Measurements from ENCODE around the gene ALG1.

Gene ALG1

DNA sequence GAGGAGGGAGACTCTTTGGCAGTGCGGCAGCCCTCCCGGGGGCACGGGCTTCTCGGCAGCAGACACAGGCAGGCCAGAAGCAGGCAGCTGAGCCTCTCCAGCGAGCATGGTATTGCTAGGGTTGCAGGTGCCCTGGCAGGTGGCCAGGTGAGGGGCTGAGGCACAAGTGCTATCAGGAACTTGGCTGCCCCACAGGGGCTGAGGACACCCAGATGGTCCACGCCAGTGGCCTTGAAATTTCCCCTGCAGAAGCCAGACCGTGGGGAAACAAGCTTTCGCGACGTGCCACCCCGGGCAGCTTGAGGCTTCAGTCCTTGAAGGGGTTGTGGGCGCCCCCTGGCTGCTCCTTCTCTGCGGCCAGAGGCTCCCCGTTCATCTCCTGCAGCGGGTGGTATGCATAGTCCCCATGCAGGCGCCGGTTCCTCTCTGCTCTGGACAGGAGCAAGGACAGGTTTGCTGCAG lies 46.4 kb upstream of the ALG1 start:
- Histone ChIP-seq H3K27me3 (ENCODE audit: insufficient read depth, poor library complexity, severe bottlenecking) (no peaks in the 10 kb centered on the region), H3K27ac (replicated peaks) (no peak overlapping the region), H3K4me3 (replicated peaks; ENCODE audit: insufficient read depth, low read length) (no peak overlapping the region)
- TF ChIP-seq SPI1 (IDR thresholded peaks at IDR 0.05; ENCODE audit: borderline replicate concordance, low read depth): no peak
- DNase-seq (ENCODE audit: low read depth in 1 of 2, low spot score in 1 of 2): peak in 1 of 2 experiments; percentile 26

DNA sequence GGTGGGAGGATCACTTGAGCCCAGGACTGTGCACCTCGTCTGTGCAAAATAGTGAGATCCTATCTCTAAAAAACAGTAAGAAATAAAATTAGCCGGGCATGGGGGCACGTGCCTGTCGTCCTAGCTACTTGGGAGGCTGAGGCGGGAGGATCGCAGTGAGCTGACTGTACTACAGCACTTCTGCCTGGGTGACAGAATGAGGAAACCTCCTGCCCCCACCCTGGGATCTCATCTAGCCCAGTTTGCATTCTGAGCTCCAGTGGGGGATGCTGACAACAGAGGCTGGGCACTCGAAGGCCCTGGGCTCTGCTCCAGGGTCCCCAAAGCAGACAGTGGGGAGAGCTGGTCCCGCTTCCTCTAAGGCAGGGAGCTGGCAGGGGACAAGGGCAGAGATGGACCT lies 45.0 kb upstream of the ALG1 start:
- no peak for DNase-seq (ENCODE audit: low read depth in 1 of 2, low spot score in 1 of 2)
- no peaks in the 10 kb centered on the region for H3K27me3 ChIP-seq (ENCODE audit: insufficient read depth, poor library complexity, severe bottlenecking)
- no peak overlapping the region for H3K4me3 ChIP-seq (replicated peaks; ENCODE audit: insufficient read depth, low read length)
- no peak for TF ChIP-seq POLR2AphosphoS5 (IDR thresholded peaks at IDR 0.05; ENCODE audit: low read depth)
- TF ChIP-seq, protein P1, sequence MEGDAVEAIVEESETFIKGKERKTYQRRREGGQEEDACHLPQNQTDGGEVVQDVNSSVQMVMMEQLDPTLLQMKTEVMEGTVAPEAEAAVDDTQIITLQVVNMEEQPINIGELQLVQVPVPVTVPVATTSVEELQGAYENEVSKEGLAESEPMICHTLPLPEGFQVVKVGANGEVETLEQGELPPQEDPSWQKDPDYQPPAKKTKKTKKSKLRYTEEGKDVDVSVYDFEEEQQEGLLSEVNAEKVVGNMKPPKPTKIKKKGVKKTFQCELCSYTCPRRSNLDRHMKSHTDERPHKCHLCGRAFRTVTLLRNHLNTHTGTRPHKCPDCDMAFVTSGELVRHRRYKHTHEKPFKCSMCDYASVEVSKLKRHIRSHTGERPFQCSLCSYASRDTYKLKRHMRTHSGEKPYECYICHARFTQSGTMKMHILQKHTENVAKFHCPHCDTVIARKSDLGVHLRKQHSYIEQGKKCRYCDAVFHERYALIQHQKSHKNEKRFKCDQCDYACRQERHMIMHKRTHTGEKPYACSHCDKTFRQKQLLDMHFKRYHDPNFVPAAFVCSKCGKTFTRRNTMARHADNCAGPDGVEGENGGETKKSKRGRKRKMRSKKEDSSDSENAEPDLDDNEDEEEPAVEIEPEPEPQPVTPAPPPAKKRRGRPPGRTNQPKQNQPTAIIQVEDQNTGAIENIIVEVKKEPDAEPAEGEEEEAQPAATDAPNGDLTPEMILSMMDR (IDR thresholded peaks at IDR 0.05; ENCODE audit: insufficient read depth, low read length): no peak
- no peak for TF ChIP-seq GABPA (IDR thresholded peaks at IDR 0.05; ENCODE audit: low read depth)
- no peak for TF ChIP-seq SPI1 (IDR thresholded peaks at IDR 0.05; ENCODE audit: borderline replicate concordance, low read depth)
- TF ChIP-seq, protein P2, sequence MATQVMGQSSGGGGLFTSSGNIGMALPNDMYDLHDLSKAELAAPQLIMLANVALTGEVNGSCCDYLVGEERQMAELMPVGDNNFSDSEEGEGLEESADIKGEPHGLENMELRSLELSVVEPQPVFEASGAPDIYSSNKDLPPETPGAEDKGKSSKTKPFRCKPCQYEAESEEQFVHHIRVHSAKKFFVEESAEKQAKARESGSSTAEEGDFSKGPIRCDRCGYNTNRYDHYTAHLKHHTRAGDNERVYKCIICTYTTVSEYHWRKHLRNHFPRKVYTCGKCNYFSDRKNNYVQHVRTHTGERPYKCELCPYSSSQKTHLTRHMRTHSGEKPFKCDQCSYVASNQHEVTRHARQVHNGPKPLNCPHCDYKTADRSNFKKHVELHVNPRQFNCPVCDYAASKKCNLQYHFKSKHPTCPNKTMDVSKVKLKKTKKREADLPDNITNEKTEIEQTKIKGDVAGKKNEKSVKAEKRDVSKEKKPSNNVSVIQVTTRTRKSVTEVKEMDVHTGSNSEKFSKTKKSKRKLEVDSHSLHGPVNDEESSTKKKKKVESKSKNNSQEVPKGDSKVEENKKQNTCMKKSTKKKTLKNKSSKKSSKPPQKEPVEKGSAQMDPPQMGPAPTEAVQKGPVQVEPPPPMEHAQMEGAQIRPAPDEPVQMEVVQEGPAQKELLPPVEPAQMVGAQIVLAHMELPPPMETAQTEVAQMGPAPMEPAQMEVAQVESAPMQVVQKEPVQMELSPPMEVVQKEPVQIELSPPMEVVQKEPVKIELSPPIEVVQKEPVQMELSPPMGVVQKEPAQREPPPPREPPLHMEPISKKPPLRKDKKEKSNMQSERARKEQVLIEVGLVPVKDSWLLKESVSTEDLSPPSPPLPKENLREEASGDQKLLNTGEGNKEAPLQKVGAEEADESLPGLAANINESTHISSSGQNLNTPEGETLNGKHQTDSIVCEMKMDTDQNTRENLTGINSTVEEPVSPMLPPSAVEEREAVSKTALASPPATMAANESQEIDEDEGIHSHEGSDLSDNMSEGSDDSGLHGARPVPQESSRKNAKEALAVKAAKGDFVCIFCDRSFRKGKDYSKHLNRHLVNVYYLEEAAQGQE (IDR thresholded peaks at IDR 0.05; ENCODE audit: insufficient replicate concordance, low read depth): no peak
- no peak overlapping the region for H3K27ac ChIP-seq (replicated peaks)

DNA sequence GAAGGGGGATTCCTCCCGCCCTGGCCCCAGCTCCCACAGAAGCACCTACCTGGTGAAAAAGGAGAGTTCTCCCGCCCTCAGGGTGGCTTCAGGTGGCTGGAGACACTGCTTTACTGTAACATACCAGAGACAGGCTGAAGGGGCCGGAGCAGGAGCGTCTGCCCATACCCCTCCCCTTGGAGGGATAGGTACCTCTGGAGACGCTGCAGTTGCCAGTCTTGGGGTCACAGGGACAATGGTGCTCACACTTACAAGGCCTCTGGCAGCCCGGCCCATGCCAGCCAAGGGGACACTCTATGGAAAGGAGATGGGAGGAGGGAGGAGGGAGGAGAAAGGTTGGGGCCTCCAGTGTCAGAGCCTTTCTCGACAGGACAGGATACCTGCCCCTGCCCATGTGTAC lies 44.6 kb upstream of the ALG1 start:
- H3K27me3 ChIP-seq (ENCODE audit: insufficient read depth, poor library complexity, severe bottlenecking): no peaks in the 10 kb centered on the region
- no peak overlapping the region for H3K4me3 ChIP-seq (replicated peaks; ENCODE audit: insufficient read depth, low read length)
- DNase-seq (ENCODE audit: low read depth in 1 of 2, low spot score in 1 of 2): no peak
- no peak overlapping the region for H3K27ac ChIP-seq (replicated peaks)
- TF ChIP-seq, protein P2 (IDR thresholded peaks at IDR 0.05; ENCODE audit: insufficient replicate concordance, low read depth): no peak
- TF ChIP-seq POLR2AphosphoS5 (IDR thresholded peaks at IDR 0.05; ENCODE audit: low read depth) (no peak), SPI1 (IDR thresholded peaks at IDR 0.05; ENCODE audit: borderline replicate concordance, low read depth) (no peak), GABPA (IDR thresholded peaks at IDR 0.05; ENCODE audit: low read depth) (no peak)
- TF ChIP-seq, protein P1 (IDR thresholded peaks at IDR 0.05; ENCODE audit: insufficient read depth, low read length): no peak

DNA sequence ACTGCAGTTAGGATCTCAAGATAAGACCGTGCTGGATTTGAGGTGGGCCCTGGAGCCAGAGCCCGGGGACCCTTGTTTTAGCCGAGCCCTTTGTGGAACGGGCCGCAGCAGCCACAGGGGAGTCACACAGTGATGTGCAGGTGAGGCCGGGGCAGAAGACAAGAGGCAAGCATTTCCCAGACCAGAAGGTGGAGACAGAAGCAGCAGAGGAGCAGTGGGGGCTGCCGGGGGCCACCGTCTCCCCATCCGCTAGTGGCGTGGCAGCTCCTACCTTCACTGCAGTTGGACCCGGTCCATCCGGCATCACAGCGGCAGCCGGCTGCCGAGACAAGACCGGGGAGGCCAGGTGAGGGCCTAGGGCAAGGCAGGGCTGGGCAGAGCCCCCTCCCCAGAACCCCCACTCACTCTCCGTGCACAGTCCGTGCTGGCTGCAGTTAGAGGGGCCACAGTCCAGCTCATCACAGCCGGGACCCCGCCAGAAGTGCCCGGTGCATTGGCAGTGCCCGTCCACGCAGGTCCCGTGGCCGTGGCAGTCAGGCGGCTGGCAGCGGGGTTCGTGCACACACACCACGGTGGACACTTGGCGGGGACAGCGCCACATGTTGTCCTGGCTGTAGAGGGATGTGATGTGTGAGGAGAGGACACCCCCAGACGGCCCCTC lies 43.9 kb upstream of the ALG1 start:
- Histone ChIP-seq H3K4me3 (replicated peaks; ENCODE audit: insufficient read depth, low read length) (no peak overlapping the region), H3K27me3 (ENCODE audit: insufficient read depth, poor library complexity, severe bottlenecking) (no peaks in the 10 kb centered on the region), H3K27ac (replicated peaks) (no peak overlapping the region)
- no peak for DNase-seq (ENCODE audit: low read depth in 1 of 2, low spot score in 1 of 2)
- TF ChIP-seq, protein P1 (IDR thresholded peaks at IDR 0.05; ENCODE audit: insufficient read depth, low read length): no peak
- TF ChIP-seq, protein P2 (IDR thresholded peaks at IDR 0.05; ENCODE audit: insufficient replicate concordance, low read depth): no peak
- TF ChIP-seq SPI1 (IDR thresholded peaks at IDR 0.05; ENCODE audit: borderline replicate concordance, low read depth) (no peak), GABPA (IDR thresholded peaks at IDR 0.05; ENCODE audit: low read depth) (no peak), POLR2AphosphoS5 (IDR thresholded peaks at IDR 0.05; ENCODE audit: low read depth) (no peak)

Measured in HL-60 (cell line).